HG03175 (cell line): Measurements from ENCODE around the gene CACNA2D3.

Experiments
- ATAC-seq: cut with Tn5 transposase; IDR thresholded peaks from one replicate; pipeline ENCODE4 v1.9.1; 2021; ENCODE audit warnings: mild to moderate bottlenecking, moderate library complexity; ENCODE audit not compliant: unreplicated experiment

The CACNA2D3 gene

GRCh38 chr3:54361746-54362283 lies 239.5 kb downstream of the CACNA2D3 start:
- ATAC-seq, result no peak

- ATAC-seq, result no peak
Measured at GRCh38 chr3:54366007-54366750, 243.8 kb downstream of the CACNA2D3 start.

GRCh38 chr3:54366839-54367238 lies 244.5 kb downstream of the CACNA2D3 start:
- ATAC-seq, result no peak

- no peak for ATAC-seq
Measured at GRCh38 chr3:54372232-54372631, 249.9 kb downstream of the CACNA2D3 start.

DNA sequence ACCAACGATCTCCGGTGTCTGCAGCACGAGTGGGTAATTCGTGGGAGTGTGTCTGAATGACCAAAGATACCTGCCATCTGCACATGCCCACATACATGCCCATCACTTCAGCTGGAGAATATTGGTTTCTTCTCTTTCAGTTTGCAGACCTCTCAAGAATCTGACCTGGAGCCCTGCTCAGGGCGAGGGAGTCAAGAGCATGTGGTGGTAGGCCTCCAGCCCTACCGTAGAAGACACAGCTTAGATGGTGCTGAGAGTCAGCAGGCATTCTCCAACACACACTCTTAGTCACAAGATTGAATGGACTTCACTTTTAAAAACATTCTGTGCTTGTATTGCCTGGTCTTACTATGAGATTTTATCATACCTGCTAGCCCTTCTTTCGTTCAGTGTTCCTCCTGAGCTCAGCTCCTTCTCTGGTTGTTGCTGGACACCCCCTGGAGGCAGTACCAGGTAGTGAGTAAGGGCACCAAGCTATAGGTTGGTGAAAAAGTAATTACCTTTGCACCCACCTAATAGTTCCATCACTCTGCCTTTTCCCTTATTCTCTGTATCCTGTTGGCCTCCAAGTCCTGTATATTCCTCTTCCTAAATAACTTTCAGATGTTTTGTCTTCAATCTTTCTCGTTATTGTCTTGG lies 252.0 kb downstream of the CACNA2D3 start:
- ATAC-seq, result no peak

DNA sequence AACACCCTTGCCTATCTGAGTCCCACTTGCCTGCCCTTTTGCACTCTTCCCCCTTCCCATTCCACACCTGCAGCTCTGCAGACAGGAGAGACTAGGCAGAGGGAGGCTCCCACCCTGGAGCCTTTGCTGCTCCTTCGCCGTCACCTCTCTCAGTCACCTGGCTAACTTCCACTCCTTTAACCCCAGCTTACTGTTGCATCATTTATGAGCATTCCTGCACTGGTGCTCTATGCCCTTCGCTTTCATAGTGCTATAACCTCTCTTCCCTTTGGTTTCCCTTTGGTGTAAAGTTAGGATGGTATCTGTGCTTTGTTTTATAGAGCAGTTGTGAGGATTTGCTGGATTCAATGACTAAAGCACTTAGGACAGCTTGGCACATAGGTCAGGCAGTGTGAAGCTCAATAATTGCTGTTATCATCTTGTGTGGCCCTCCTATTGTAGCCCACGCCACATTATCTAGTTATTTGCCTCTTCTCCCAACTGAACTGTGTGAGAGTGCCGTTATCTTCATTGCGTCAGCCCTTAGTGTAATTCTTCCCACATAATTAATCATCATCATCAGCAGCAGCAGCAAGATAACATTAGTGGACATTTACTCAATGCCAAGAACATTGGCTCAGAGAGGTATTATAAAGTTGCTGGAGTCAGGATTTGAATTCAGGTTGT lies 253.9 kb downstream of the CACNA2D3 start:
- ATAC-seq, result no peak

- ATAC-seq, result no peak
Measured at GRCh38 chr3:54376939-54377578, 254.7 kb downstream of the CACNA2D3 start.

GRCh38 chr3:54378184-54378583 lies 255.8 kb downstream of the CACNA2D3 start:
- no peak for ATAC-seq

DNA sequence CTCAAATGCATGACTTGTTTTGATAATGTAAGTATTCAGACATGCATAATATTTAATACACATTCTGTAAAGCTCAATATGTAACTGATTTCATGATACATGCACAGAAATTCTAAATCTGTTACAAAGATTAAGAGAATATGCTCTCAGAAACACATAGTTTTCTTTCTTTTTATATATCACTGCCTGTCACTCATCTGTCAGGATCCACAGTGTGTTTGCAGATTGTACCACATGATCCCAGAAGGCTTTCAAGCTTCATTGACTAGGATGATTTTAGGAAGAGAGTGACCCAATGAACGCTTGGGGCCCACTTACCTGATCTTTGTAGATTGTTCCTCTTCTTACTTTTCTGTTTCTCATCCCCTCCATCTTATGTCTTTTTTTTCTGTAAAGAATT lies 261.9 kb downstream of the CACNA2D3 start:
- ATAC-seq, result no peak

- no peak for ATAC-seq
Measured at GRCh38 chr3:54390582-54390981, 268.2 kb downstream of the CACNA2D3 start.

DNA sequence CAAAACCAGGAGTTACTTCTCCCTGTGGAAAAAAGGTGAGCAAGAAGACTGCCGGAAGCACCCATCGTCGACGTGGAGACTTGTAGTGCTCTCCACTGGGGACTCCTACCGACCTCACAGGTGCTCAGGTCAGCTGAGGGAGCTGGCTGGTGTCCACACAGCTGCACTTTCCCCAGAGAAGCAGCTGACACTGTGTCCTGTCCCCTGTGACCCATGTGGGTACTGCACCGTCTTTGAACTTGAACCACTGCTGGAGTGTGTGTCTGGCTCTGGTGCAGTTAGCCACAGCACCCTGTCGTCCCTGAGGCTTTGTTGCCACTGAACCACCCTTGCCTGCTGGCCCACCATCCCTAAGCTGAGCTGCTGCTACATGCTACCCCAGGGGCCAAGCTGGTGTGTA lies 270.8 kb downstream of the CACNA2D3 start:
- ATAC-seq, result no peak

- no peak for ATAC-seq
Measured at GRCh38 chr3:54408328-54408727, 286.0 kb downstream of the CACNA2D3 start.

DNA sequence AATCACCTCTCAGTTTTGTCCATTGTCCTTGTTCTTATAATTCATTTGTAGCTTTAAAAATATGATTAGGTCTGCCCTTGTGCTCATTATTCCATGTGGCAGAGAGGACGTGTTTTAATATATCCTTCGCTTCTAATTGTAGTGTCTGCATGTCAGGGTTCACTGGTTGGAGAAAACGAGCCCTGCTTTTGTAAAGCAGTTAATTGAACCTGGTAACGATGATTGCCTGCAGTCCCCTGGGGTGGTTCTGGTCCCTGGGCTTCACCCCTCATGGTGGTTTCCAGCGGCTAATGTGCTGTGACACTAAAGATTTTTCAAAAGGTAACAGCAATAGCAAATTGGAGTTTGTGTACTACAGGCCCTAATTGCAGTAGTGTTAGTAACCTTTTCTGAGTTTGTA lies 299.6 kb downstream of the CACNA2D3 start:
- ATAC-seq, result no peak

DNA sequence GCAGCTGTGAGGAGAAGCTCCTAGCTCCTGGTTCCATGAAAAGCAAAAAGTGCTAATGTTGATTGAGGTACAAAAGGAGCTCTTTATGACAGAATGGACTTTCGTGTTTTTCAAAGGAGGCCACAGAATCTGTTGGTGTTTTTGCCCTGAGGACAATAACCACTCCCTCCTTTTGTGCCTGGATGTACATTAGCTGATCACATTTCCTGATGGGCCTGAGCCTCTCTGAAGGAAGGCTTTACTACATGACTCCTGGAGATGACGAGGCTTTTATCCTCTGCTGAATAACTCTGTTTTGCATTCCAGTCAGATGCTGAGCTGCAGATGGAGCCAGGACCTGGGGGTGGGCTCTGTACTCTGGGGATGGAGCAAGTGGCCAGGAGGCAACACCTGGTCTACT lies 301.9 kb downstream of the CACNA2D3 start:
- ATAC-seq, result no peak

DNA sequence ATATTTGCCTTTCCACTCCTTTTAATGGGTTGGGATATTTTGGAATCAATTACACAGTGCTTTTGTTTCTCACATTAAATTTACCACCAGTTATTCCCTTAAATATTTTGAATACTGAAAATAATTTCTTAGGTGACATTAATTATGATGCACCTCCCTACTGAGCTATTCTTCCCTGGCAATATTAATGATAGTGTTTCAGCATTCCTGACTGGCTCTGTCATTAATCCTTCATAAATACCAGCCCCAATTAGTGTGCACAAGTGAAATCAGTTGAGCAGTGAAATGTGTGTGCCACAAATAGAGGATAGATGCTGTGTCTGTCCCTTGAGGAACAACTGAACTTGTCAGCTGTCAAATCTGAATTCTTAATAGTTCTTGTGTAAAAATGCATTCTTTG lies 304.0 kb downstream of the CACNA2D3 start:
- ATAC-seq, result no peak

DNA sequence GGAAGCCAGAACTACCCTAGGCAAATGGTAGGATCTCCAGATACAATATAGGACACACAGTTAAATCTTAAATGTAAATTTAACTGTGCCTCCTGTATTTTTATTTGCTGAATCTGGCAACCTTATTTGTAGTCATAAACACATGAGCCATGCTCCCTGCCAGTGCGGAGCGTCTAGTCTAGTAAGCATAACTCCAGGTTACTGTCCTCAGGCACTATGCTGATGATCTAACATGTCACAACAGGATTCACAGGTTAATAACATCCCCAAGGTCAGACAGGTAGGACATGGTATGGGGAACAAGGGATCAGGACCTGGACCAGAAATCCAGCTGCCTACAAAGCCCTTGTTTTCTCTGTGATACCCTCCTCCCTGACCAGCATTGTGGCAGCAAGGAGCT lies 305.1 kb downstream of the CACNA2D3 start:
- no peak for ATAC-seq

GRCh38 chr3:54427941-54428871 lies 305.9 kb downstream of the CACNA2D3 start:
- peak; percentile 57 for ATAC-seq

GRCh38 chr3:54432975-54433374 lies 310.6 kb downstream of the CACNA2D3 start:
- no peak for ATAC-seq

- no peak for ATAC-seq
Measured at GRCh38 chr3:54433846-54434245, 311.5 kb downstream of the CACNA2D3 start.

GRCh38 chr3:54434756-54435155 lies 312.4 kb downstream of the CACNA2D3 start:
- ATAC-seq, result no peak
